ENCODE measurements around the gene SVOP. TPM values are rescaled to one million over a fixed set of nuclear protein-coding genes. Genes with fewer than 3 reads are reported as not detected.

The SVOP gene
- total RNA-seq, 3 donors from 2014 or later: not detected

DNA sequence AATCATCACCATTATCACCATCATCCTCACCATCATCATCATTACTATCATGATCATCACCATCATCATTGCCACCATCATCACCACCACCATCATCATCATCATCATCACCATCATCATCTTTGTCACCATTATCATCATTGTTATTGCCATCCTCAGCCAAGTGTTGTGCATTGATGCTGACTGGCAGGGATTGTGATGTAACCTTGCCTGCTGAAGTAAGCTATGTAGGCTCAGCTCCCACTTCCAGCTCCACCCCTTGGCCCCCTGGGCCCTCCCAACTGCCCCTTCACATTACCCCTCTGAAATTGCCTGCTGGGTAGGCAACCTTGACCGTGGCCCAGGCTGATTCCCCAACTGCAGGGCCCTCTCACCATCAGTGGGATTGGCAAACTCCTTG lies 37.6 kb downstream of the SVOP start:
- Histone ChIP-seq H3K36me3 (no peaks in the 10 kb centered on the region), H3K4me1 (no peaks in the 10 kb centered on the region), H3K4me3 (no peak overlapping the region), H3K9me3 (no peaks in the 10 kb centered on the region), H3K27ac (no peak overlapping the region), H3K27me3 (no peaks in the 10 kb centered on the region)
- intact Hi-C loops (cut with DNase I; ENCODE audit: low total_unique reads): no loop called here
- no peak for DNase-seq (ENCODE audit: low spot score in 2 of 2)
- no peak for TF ChIP-seq POLR2AphosphoS5 (IDR thresholded peaks at IDR 0.05)
- TF ChIP-seq POLR2A (IDR thresholded peaks at IDR 0.05): no peak
- TF ChIP-seq, protein P1, sequence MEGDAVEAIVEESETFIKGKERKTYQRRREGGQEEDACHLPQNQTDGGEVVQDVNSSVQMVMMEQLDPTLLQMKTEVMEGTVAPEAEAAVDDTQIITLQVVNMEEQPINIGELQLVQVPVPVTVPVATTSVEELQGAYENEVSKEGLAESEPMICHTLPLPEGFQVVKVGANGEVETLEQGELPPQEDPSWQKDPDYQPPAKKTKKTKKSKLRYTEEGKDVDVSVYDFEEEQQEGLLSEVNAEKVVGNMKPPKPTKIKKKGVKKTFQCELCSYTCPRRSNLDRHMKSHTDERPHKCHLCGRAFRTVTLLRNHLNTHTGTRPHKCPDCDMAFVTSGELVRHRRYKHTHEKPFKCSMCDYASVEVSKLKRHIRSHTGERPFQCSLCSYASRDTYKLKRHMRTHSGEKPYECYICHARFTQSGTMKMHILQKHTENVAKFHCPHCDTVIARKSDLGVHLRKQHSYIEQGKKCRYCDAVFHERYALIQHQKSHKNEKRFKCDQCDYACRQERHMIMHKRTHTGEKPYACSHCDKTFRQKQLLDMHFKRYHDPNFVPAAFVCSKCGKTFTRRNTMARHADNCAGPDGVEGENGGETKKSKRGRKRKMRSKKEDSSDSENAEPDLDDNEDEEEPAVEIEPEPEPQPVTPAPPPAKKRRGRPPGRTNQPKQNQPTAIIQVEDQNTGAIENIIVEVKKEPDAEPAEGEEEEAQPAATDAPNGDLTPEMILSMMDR (IDR thresholded peaks at IDR 0.05): no peak

DNA sequence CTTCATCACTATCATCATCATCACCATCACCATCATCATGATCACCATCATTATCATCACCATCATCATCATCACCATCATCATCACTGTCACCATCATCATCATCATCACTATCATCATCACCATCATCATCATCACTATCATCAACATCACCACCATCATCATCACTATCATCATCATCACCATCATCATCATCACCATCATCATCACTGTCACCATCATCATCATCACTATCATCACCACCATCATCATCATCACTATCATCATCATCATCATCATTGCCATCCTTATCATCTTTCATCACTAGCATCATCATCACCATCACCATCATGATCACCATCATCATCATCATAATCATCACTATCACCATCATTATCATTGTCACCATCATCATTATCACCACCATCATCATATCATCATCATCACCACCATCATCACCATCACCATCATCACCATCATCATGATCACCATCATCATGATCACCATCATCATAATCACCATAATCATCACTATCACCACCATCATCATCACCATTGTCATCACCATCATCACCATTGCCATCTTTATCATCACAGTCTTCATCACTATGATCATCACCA lies 38.1 kb downstream of the SVOP start:
- intact Hi-C loops (cut with DNase I; ENCODE audit: low total_unique reads): no loop called here
- DNase-seq (ENCODE audit: low spot score in 2 of 2): no peak
- H3K4me3 ChIP-seq: no peak overlapping the region
- no peaks in the 10 kb centered on the region for H3K27me3 ChIP-seq
- no peaks in the 10 kb centered on the region for H3K36me3 ChIP-seq
- TF ChIP-seq POLR2A (IDR thresholded peaks at IDR 0.05) (no peak), POLR2AphosphoS5 (IDR thresholded peaks at IDR 0.05) (no peak)
- TF ChIP-seq, protein P1 (IDR thresholded peaks at IDR 0.05): no peak
- no peaks in the 10 kb centered on the region for H3K9me3 ChIP-seq
- H3K27ac ChIP-seq: no peak overlapping the region
- H3K4me1 ChIP-seq: no peaks in the 10 kb centered on the region

GRCh38 chr12:108981835-108982234 lies 39.0 kb downstream of the SVOP start:
- Histone ChIP-seq H3K27ac (no peak overlapping the region), H3K9me3 (no peaks in the 10 kb centered on the region), H3K4me1 (no peaks in the 10 kb centered on the region), H3K4me3 (no peak overlapping the region), H3K27me3 (no peaks in the 10 kb centered on the region), H3K36me3 (no peaks in the 10 kb centered on the region)
- intact Hi-C loops (cut with DNase I; ENCODE audit: low total_unique reads): no loop called here
- TF ChIP-seq, protein P1 (IDR thresholded peaks at IDR 0.05): no peak
- TF ChIP-seq POLR2A (IDR thresholded peaks at IDR 0.05): no peak
- no peak for TF ChIP-seq POLR2AphosphoS5 (IDR thresholded peaks at IDR 0.05)
- DNase-seq (ENCODE audit: low spot score in 2 of 2): no peak

GRCh38 chr12:108980831-108981618 lies 39.8 kb downstream of the SVOP start:
- Histone ChIP-seq H3K27ac (no peak overlapping the region), H3K4me3 (no peak overlapping the region), H3K9me3 (no peaks in the 10 kb centered on the region), H3K27me3 (no peaks in the 10 kb centered on the region), H3K4me1 (no peaks in the 10 kb centered on the region), H3K36me3 (no peaks in the 10 kb centered on the region)
- intact Hi-C loops (cut with DNase I; ENCODE audit: low total_unique reads): no loop called here
- DNase-seq (ENCODE audit: low spot score in 2 of 2): no peak
- TF ChIP-seq POLR2AphosphoS5 (IDR thresholded peaks at IDR 0.05): no peak
- no peak for TF ChIP-seq POLR2A (IDR thresholded peaks at IDR 0.05)
- TF ChIP-seq, protein P1 (IDR thresholded peaks at IDR 0.05): no peak

- no peak for DNase-seq (ENCODE audit: low spot score in 2 of 2)
- Histone ChIP-seq H3K27ac (no peak overlapping the region), H3K9me3 (no peaks in the 10 kb centered on the region), H3K27me3 (no peaks in the 10 kb centered on the region), H3K4me1 (no peaks in the 10 kb centered on the region), H3K4me3 (no peak overlapping the region), H3K36me3 (no peaks in the 10 kb centered on the region)
- intact Hi-C loops (cut with DNase I; ENCODE audit: low total_unique reads): no loop called here
- no peak for TF ChIP-seq POLR2AphosphoS5 (IDR thresholded peaks at IDR 0.05)
- no peak for TF ChIP-seq POLR2A (IDR thresholded peaks at IDR 0.05)
- TF ChIP-seq, protein P1 (IDR thresholded peaks at IDR 0.05): no peak
These were observed 43.5 kb downstream of the SVOP start for GRCh38 chr12:108977360-108977759.

All from breast epithelium (tissue), 4 donors.